ENCODE results near the gene ACOX1.

Gene ACOX1

GRCh38 chr17:75926456-75926855 is 52.5 kb downstream of the ACOX1 start:
- DNase-seq: no peak

DNA sequence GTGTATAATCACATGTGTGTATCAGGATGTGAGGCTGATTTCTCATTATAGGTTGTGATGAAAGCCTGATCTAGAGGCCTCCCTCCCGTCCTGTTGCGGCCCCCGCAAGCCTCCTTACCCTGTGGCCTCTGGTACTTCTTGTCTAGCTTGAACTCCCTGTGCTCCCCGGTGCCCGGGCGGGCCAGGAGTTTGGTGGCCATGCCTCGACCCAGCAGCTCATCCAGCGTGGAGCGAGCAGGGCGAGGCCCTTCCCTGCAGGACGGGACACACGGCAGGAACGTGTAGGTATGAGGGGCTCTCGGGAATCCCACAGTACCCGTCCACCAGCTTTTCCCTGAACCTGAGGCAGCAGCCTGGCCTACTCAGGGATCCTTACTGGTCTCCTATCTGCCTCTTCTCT is 53.1 kb downstream of the ACOX1 start:
- no peak for DNase-seq

GRCh38 chr17:75925103-75925502 is 53.9 kb downstream of the ACOX1 start:
- DNase-seq: no peak

DNA sequence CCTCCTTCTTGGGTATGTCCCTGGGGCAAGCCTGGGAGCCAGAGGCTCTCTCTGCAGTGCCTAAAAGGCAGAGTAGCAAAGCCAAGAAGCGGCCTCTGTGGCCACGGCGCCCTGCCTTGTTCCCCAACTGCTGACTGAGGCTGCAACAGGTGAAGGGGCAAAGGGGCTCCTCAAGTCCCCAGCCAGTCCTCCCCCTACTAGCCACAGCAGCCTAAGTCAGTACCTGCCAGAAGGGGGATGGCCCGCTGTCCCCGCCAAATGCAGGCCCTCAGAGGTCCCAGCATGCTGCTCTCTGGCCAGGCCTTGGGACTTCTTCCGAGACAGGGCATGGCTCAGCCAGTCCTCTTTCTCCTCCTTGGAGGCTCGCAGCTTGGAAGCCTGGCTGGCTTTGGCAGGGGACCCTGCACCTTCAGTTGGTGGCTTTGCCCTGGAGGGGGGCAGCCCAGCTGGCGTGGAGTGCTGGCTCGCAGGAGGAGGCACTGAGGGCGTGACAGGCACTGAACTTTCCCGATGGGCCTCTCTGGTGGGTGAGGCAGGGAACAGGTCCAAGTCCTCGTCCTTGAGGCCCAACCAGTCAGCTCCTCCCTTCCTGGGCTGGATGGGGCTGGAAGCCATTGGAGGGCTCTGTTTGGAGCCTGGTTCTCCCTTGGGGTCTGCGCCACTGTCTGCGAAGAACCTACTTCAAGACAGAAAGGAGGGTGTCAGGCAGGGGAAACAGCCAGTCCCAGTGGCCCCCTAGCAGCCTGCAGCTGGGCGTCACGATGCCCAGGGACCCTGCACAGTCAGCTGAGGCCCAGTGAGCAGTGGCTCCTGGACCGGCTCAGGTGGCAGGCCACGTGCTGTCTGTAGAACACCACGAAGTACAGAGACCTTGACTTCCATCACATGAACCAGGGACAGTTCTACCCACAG is 55.7 kb downstream of the ACOX1 start:
- DNase-seq: no peak

- DNase-seq: no peak
These were observed 56.6 kb downstream of the ACOX1 start for GRCh38 chr17:75922173-75922961.

DNA sequence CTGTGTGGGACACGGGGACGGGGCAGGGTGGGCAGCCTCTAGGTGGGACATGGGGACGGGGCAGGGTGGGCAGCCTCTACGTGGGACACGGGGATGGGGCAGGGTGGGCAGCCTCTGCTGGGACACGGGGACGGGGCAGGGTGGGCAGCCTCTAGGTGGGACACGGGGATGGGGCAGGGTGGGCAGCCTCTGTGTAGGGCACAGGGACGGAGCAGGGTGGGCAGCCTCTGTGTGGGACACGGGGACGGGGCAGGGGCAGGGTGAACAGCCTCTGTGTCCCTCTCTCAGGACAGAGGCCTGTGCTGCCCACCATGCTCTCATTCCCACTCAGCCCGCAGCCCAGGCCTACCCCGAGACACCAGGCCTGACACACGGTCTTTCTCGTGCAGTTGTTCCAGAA is 57.4 kb downstream of the ACOX1 start:
- DNase-seq: no peak

DNA sequence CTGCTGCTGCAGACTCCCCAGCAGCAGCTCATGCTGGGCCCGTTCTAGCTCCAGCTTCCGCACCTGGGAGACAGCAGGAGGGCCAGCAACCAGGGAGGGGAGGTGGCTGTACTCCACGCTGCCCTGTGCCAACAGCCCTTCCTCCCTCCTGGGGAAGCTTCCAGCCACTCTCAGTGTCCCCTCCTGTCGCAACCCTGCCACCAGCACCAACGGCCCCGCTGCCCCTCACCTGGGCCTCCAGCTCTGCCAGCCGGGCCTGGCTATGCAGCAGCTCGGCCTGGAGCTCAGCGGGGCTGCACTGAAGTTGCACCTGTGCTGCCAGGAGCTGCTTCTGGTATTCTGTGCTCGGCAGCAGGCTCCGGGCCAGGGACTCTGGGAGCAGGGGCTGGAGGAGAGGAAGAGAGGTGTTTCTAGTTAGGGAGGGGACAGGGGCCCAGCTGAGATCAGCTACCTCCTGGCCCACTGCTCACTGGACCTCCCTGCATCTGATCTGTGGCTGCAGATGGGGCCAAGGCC is 58.9 kb downstream of the ACOX1 start:
- no peak for DNase-seq

GRCh38 chr17:75919611-75920010 is 59.4 kb downstream of the ACOX1 start:
- DNase-seq: no peak

DNA sequence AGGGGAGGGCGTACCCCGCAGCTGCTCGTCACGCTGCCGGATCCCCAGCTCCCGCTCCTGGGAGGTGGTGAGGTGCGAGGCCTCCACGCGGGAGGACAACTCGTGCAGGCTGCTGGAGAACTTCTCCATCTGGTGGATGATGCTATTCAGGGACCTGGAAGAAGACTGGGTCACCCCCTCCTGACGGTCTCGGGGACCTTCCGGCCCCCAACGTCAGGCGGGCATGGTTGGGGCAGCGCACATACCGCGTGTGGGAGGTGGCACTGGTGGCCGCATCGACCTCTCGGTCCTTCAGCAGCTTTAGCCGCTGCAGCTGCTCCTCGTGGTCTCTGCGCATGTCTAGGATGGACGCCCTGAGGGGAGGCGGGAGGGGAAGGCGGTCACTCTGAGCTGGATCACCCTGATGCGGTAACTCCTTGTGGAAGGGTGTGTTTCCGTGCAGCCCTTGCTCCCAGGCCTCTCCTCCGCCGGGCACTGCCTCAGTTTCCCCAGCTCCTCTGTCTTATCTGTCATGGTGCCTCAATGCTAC is 61.0 kb downstream of the ACOX1 start:
- DNase-seq: no peak

DNA sequence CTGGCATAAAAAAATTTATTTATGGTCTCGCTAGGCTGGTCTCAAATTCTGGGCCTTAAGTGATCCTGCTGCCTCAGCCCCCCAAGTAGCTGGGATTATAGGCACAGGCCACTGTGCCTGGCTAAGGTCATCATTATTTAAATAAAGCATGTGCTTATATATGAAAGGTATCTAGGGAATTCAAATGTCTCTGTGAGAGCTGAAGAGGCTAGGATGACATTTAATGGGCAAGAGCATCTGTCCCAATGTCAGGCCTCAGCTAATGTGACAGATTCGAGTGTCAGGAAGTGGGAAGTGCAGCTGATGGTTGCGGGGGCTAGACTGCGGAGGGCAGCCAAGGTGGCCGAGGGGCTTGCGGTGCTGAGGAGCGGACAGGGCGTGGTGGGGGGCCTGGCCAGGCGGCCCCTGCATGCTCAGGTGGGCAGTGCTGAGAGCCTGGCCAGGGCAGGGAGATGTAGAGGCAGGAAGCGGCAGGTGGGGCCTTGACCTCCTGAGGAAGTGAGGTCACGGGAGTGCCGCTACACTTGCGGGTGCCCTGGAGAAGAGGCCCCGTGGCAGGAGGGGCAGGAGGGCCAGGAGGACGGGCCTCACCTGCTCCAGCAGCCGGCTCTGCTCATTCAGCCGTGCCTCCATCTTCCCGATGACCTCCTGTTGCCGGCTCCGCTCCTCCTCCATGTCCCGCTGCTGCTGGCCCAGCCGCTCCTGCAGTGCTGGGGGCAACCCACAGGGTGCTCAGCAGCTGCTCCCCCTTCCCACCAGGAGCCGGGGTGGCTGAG is 61.6 kb downstream of the ACOX1 start:
- DNase-seq: peak; percentile 10 to 35

DNA sequence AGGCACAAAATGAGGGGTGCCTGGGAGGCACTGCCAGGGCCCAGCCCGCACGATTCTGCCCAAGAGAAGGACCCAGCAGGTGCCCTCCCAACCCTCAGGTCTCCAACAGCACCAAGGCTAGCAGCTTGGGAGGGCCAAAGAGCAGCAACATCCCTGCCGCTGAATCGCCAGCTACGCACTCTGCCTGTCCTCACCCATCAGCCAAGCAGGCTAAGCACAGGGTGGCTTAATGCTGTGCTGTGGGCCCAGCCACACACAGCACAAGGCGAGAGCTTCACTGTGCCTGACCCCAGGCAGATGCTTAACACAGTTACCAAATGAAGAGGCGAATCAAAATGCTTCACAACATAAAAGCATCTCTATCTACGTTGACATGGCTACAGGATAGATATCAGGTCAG is 63.7 kb downstream of the ACOX1 start:
- DNase-seq: no peak

DNA sequence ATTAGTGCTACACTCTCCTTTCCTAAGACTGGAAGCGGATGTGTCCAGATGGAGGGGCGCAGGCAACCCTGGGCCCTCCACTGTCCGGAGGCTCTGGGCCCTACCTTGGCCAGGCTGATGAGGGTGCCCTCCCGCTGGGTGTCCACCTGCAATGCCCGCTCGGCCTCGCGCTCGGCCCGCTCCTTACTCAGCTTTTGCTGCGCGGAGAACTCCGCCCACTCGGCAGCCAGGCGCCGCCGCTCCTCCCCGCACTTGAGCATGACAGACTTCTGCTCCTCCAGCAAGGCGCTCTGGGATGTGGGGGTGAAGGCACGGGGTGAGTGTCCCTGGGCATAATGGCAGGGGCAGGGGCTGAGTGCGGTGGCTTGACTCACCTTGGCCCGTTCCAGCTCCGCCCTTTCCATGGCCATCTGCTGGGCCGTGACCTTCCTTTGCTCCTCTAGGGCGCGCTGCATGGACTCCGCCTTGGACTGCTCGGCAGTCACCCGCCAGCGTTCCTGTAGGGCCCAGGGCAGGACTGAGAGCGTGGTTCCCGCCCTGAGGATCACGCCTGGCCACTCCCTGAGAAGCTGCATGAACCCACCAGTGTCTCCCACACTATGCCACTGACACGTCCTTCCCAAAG is 64.2 kb downstream of the ACOX1 start:
- peak; percentile 18 to 32 for DNase-seq

GRCh38 chr17:75913537-75914210 is 65.3 kb downstream of the ACOX1 start:
- DNase-seq: peak in 1 of 2 experiments; percentile 39

DNA sequence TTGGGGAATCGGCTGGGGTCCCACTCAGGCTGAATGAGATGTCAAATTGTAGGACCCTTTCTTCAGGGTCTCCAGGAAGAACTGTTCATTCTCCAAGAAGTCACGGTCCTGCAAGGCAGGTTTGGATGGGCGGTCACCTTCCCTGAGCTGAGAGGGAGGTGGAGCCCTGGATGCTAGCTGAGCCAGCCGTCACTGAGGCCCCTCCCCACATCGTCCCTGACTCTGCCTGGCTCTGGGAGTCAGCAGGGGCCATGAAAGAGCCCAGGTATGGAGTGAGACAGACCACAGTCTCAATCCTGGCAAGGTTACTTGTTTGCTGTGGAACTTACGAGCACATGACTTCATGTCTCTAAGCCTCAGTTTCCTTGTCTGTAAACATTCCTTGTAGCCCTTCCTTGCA is 68.3 kb downstream of the ACOX1 start:
- DNase-seq: peak in 1 of 2 experiments; percentile 3

DNA sequence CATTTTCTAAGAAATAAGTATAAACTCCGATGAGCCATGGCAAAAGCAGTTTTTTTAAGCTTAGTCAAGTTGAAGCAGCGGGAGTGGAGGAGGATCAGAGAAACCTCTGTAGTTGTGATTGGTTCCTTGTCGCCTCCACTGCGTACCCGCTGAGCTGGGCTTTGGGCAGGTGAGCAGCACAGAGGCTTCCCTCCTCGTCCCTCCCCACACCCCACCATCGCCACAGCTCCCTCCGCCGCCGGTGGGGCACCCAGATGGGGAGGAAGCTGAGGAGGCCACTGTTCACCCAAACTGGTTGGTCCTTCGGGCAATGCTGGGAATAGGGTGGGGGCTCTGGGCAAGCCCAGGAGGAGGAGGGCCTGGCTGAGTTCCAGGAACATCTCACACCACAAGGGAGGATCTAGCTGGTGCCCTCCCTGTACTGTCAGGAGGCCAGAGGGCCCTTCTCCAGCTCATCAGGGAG is 69.1 kb downstream of the ACOX1 start:
- peak; percentile 55 to 65 for DNase-seq

DNA sequence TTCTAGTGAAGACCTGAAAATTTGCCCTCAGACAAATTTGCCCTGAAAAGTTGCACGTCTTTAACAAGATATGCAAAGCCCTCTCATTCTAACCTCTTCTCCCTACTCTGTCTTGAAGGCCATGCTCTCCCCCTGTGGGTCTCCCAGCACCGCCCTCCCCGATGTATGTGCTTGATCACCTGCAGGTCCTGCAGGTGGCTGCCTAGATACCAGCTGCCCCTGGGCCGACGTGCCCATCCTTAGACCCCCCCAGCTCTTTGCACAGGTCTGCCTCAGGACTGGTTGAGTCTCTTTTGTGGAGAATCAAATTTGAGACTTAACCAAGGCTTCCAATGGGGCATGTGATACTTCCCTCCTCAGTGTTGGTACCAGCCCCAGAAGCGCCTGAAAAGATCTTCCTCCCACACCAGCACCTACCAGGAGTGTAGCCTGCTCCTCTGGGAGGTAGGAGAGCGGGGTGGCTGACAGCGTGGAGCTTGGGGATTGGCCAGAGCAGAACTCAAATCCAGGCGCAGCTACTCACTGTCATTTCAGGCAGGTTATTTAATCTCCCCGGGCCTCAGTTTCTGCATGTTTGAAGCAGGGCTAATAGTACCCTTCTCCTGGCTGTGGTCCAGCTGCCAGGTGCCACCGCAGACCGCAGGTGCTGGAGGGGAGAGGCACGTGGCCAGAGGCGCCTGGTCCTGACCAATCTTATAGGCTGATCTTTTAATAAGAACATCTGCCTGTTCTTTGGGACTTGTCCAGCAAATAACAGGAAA is 69.7 kb downstream of the ACOX1 start:
- peak in 1 of 2 experiments; percentile 54 for DNase-seq

GRCh38 chr17:75908201-75908600 is 70.8 kb downstream of the ACOX1 start:
- DNase-seq: peak; percentile 54 to 67

DNA sequence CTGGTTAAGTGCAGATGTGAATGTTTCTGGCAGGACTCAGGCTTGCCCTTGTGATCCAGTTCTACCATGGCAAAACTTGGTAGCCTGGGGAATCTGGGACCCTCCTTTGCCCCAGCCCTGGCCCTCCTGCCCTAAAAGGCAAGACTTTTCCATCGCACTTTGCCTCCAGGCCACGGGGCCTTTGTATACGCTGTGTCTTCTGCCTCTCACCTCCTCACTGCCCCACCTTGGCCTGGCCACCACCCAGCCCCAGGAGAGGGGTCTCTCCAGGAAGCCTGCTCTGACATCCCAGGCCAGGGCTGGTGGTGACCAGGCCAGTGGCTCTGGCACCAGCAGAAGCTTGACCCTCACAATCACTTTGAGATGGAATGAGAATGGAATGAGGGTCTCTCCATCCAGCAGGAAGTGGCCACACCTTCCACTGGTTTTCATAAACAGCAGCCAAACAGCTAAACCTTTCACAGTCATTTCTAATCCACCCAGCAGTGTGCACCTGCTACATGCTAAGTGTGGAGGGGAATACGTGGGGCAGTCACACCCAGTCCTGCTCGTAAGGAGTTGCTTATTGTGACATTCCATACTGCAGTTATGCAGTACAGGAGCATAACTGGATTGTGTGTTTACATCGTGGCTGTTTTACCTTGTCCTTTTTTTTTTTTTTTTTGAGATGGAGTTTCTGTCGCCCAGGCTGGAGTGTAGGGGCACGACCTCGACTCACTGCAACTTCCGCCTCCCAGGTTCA is 72.7 kb downstream of the ACOX1 start:
- DNase-seq: no peak

DNA sequence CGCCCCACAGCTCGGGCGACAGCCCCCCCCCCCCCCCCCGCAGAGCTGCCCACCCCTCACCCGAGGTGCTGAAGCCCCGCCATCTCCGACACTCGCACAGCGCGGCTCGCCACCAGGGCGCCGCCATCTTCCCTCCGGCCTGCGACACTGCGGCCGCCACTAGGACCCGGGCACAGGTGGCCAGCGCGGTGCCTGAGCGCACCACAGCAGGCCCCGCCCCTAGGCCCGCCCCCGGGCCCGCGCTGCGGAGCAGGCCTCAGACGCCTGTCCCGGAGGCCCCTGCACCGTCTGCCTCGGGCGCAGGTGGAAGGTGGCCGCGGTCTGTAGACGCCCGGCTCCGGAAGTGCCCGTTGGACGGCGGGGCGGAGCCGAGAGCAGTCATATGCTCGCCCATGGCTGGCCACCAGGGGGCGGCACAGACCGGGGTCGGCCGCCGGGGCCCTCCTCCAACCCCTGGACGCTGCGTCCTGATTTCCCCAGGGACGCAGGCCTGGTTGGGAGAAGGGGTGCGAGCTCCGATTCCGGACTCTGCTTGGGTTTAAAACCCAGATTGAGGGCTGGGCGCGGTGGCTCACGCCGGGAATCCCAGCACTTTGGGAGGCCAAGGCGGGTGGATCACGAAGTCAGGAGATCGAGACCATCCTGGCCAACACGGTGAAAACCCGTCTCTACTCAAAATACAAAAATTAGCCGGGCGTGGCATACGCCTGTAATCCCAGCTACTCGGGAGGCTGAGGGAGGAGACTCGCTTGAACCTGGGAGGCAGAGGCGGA is 74.0 kb downstream of the ACOX1 start, which contains the start of gene MRPL38:
MRPL38 (minus strand) TSS at position 136 of the 773 bp plus-strand sequence; CDS start at position 127, 9 bp downstream.
- peak; percentile 90 to 91 for DNase-seq
